Measurements from ENCODE around the gene HIGD2B. TPM values are rescaled to one million over a fixed set of nuclear protein-coding genes. Genes with fewer than 3 reads are reported as not detected.

The HIGD2B gene
- total RNA-seq, 1 donor from 2014 or later: not detected

Small RNAs within 50 kb of the gene (small RNA-seq; reads per million reads assigned to genes)
- gene RN7SL853P: not detected

Other genes starting within 250 kb of the HIGD2B start
- gene ARIH1, start 211.9 kb downstream of the HIGD2B start, total RNA-seq: 27.1 TPM
- gene GOLGA6B, start 31.5 kb downstream of the HIGD2B start, total RNA-seq: not detected
- gene BBS4, start within 50 bp of the HIGD2B start, total RNA-seq: 26.6 TPM
- gene ADPGK, start 97.6 kb upstream of the HIGD2B start, total RNA-seq: 39.1 TPM

All from skeletal muscle tissue (tissue), 2 donors.